GM23338 (cell line): ENCODE measurements around the gene TMEM209.

Experiments used
- CREB1 ChIP-seq: fragments of 250-450 bp; sonication (Bioruptor Pico); IDR thresholded peaks from 2 replicates; pipeline ENCODE4 v1.5.0; 2020; ENCODE audit warnings: low read depth, mild to moderate bottlenecking, moderate library complexity
- CTCF ChIP-seq, 2 experiments: fragments of 200-600 bp in 1 of 2; sonication (generic) in 1 of 2; conservative IDR thresholded peaks; 2 replicates each; pipeline versions ENCODE4 v1.5.1 to v1.6.1; 2016 to 2017; ENCODE audit warnings: antibody characterized with exemption in 2 of 2, low read depth in 2 of 2, mild to moderate bottlenecking in 2 of 2, moderate library complexity in 1 of 2
- EZH2 ChIP-seq: fragments of 200-600 bp; sonication (generic); IDR thresholded peaks from one replicate; pipeline ENCODE4 v1.8.0; 2017; ENCODE audit warnings: antibody characterized with exemption, mild to moderate bottlenecking, low read depth; ENCODE audit not compliant: unreplicated experiment
- EZH2phosphoT487 ChIP-seq: fragments of 200-600 bp; sonication (generic); IDR thresholded peaks from one replicate; pipeline ENCODE4 v1.8.1; 2018; ENCODE audit warnings: antibody characterized with exemption; ENCODE audit not compliant: unreplicated experiment
- POLR2AphosphoS5 ChIP-seq: IDR thresholded peaks from 2 replicates; pipeline ENCODE4 v1.6.1; 2016; ENCODE audit warnings: antibody characterized with exemption, low read depth
- ZNF114 ChIP-seq: fragments of 250-450 bp; sonication (Bioruptor Pico); IDR thresholded peaks from 2 replicates; pipeline ENCODE4 v1.5.0; 2020; ENCODE audit warnings: mild to moderate bottlenecking, moderate library complexity
- ZNF331 ChIP-seq: fragments of 250-450 bp; sonication (Bioruptor Pico); IDR thresholded peaks from 2 replicates; pipeline ENCODE4 v1.5.0; 2020; ENCODE audit warnings: low read depth, mild to moderate bottlenecking, moderate library complexity
- TF ChIP-seq, protein P1 (sequence below): IDR thresholded peaks from one replicate; pipeline ENCODE4 v1.6.1; 2018; ENCODE audit warnings: antibody characterized with exemption; ENCODE audit not compliant: unreplicated experiment
- TF ChIP-seq, protein P2 (sequence below): IDR thresholded peaks from 2 replicates; pipeline ENCODE4 v1.6.1; 2016; ENCODE audit warnings: antibody characterized with exemption

DNA sequence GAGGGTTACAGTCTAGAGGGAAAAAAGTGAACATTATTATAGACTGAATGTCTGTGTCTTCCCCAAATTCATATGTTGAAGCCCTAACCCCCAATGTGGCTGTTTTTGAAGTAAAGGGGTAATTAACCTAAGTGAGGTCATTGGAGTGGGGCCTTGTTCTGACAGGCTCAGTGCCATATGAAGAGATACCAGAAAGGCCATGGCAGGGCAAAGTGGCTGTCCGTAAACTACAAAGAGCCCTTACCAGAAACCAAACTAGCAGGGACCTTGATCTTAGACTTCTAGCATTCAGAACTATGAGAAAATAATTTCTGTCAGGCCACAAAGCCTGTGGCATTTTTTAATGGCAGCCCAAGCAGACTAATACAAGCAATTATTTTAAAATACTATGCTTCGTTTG is 8.7 kb downstream of the TMEM209 start:
- TF ChIP-seq EZH2phosphoT487 (no peak), CTCF (conservative IDR thresholded peaks at IDR 0.05; ENCODE audit: low read depth in 2 of 2) (no peak), POLR2AphosphoS5 (no peak), ZNF114 (no peak), EZH2 (no peak), ZNF331 (CRISPR knock-in tag) (no peak), CREB1 (CRISPR knock-in tag) (no peak)
- TF ChIP-seq, protein P1, sequence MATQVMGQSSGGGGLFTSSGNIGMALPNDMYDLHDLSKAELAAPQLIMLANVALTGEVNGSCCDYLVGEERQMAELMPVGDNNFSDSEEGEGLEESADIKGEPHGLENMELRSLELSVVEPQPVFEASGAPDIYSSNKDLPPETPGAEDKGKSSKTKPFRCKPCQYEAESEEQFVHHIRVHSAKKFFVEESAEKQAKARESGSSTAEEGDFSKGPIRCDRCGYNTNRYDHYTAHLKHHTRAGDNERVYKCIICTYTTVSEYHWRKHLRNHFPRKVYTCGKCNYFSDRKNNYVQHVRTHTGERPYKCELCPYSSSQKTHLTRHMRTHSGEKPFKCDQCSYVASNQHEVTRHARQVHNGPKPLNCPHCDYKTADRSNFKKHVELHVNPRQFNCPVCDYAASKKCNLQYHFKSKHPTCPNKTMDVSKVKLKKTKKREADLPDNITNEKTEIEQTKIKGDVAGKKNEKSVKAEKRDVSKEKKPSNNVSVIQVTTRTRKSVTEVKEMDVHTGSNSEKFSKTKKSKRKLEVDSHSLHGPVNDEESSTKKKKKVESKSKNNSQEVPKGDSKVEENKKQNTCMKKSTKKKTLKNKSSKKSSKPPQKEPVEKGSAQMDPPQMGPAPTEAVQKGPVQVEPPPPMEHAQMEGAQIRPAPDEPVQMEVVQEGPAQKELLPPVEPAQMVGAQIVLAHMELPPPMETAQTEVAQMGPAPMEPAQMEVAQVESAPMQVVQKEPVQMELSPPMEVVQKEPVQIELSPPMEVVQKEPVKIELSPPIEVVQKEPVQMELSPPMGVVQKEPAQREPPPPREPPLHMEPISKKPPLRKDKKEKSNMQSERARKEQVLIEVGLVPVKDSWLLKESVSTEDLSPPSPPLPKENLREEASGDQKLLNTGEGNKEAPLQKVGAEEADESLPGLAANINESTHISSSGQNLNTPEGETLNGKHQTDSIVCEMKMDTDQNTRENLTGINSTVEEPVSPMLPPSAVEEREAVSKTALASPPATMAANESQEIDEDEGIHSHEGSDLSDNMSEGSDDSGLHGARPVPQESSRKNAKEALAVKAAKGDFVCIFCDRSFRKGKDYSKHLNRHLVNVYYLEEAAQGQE = no peak
- TF ChIP-seq, protein P2, sequence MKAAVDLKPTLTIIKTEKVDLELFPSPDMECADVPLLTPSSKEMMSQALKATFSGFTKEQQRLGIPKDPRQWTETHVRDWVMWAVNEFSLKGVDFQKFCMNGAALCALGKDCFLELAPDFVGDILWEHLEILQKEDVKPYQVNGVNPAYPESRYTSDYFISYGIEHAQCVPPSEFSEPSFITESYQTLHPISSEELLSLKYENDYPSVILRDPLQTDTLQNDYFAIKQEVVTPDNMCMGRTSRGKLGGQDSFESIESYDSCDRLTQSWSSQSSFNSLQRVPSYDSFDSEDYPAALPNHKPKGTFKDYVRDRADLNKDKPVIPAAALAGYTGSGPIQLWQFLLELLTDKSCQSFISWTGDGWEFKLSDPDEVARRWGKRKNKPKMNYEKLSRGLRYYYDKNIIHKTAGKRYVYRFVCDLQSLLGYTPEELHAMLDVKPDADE = no peak
